ENCODE measurements around the gene IDS.

DNA sequence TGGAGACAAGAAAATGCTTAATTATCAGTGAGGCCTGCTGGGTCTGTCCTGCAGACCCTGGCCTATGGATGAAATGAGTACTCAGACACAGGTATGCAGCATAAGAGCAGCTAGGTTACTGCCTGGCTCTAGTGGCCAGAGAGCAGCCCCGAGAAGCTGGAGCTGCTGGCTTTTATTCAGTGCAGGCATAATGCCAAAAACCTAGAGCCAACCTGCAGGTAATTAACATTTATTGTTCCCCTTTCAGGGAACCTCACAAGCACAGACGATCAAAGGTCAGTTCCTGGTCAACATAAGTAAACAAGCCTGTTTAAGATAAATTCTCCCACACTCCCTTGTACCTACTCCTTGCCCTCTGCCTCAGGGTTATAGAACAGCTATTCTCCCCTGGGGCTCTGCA is 13.3 kb downstream of the IDS start:
- TF ChIP-seq, protein P1, sequence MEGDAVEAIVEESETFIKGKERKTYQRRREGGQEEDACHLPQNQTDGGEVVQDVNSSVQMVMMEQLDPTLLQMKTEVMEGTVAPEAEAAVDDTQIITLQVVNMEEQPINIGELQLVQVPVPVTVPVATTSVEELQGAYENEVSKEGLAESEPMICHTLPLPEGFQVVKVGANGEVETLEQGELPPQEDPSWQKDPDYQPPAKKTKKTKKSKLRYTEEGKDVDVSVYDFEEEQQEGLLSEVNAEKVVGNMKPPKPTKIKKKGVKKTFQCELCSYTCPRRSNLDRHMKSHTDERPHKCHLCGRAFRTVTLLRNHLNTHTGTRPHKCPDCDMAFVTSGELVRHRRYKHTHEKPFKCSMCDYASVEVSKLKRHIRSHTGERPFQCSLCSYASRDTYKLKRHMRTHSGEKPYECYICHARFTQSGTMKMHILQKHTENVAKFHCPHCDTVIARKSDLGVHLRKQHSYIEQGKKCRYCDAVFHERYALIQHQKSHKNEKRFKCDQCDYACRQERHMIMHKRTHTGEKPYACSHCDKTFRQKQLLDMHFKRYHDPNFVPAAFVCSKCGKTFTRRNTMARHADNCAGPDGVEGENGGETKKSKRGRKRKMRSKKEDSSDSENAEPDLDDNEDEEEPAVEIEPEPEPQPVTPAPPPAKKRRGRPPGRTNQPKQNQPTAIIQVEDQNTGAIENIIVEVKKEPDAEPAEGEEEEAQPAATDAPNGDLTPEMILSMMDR (IDR thresholded peaks at IDR 0.05): no peak
- TF ChIP-seq POLR2A (IDR thresholded peaks at IDR 0.05): no peak

Measured in heart left ventricle (tissue), 13 donors.